GM18505 (cell line): ENCODE measurements around the gene CMPK2.

Experiments used
- ATAC-seq: cut with Tn5 transposase; IDR thresholded peaks from one replicate; pipeline ENCODE4 v1.9.1; 2021; ENCODE audit not compliant: unreplicated experiment
- POLR2A ChIP-seq: IDR thresholded peaks from 4 replicates; pipeline ENCODE4 v1.6.1; 2011; ENCODE audit warnings: borderline replicate concordance; ENCODE audit not compliant: insufficient read depth, insufficient read length; ENCODE audit errors: extremely low read depth

The CMPK2 gene

GRCh38 chr2:6800553-6800952, 65.2 kb downstream of the CMPK2 start:
- TF ChIP-seq POLR2A, result no peak
- ATAC-seq, result no peak
